ENCODE data around the gene KCNMA1. TPM values are rescaled to one million over a fixed set of nuclear protein-coding genes. Genes with fewer than 3 reads are reported as not detected.

The KCNMA1 gene
- polyA plus RNA-seq, 1 donor, result 19.6 TPM

DNA sequence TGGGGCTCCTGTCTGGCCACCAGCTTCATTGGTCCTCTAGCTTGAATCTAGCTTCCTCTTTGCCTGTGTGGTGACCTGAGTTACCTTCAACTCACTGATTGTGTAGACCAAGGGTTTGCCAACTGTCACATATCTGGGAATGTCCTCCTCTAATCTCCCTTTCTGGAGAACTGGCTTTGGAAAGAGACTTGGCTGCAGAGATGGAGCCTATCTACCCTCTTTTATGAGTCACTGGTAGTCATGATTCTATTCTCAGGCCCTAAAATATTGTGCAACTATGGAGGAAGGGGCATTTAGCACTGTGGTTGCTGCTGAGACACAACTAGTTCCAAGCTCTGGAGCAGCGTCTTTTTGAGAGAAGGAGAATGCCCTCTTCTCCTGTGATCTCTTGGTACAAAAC, 691.3 kb downstream of the KCNMA1 start:
- no peaks in the 10 kb centered on the region for H3K9me3 ChIP-seq (ENCODE audit: control insufficient read depth, low read depth, low read length)
- peaks cover 3% of the 10 kb centered on the region for H3K36me3 ChIP-seq (ENCODE audit: control insufficient read depth, insufficient read depth, low read length)
- no peak for DNase-seq
- H3K4me1 ChIP-seq (ENCODE audit: control insufficient read depth, insufficient read depth, low read length), result no peaks in the 10 kb centered on the region
- no CpG with 5 or more reads among the region's 1 CpG for WGBS (ENCODE audit: insufficient coverage, low lambda C conversion rate)
- H3K27me3 ChIP-seq (ENCODE audit: control insufficient read depth, insufficient read depth, low read length), result no peaks in the 10 kb centered on the region
- H3K4me3 ChIP-seq (ENCODE audit: low read length), result no peak overlapping the region
- H3K27ac ChIP-seq (ENCODE audit: low read length), result no peak overlapping the region

DNA sequence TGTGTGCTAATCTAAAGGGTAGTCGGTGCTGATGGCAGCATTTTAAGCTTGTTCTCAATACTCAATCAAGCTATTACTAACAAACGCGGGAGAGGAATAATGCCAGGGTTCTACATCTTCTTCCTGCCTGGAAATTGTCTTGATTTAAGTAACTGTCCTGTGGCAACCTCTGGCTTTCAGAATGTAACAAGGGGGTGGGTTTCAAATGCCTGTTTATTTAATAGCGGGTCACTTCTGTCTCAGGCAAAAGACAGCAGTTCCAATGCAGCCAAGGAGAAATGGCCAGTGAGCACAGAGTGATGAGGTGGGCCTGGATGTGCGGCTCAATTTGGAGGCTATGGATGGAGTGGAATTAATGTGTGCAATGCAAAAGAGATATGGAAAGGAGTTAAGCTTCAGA, 692.4 kb downstream of the KCNMA1 start:
- Histone ChIP-seq H3K9me3 (ENCODE audit: control insufficient read depth, low read depth, low read length) (no peaks in the 10 kb centered on the region), H3K4me3 (ENCODE audit: low read length) (no peak overlapping the region), H3K4me1 (ENCODE audit: control insufficient read depth, insufficient read depth, low read length) (no peaks in the 10 kb centered on the region), H3K36me3 (ENCODE audit: control insufficient read depth, insufficient read depth, low read length) (peaks cover 3% of the 10 kb centered on the region), H3K27me3 (ENCODE audit: control insufficient read depth, insufficient read depth, low read length) (no peaks in the 10 kb centered on the region), H3K27ac (ENCODE audit: low read length) (no peak overlapping the region)
- WGBS (ENCODE audit: insufficient coverage, low lambda C conversion rate), result no CpG with 5 or more reads among the region's 5 CpGs
- no peak for DNase-seq

DNA sequence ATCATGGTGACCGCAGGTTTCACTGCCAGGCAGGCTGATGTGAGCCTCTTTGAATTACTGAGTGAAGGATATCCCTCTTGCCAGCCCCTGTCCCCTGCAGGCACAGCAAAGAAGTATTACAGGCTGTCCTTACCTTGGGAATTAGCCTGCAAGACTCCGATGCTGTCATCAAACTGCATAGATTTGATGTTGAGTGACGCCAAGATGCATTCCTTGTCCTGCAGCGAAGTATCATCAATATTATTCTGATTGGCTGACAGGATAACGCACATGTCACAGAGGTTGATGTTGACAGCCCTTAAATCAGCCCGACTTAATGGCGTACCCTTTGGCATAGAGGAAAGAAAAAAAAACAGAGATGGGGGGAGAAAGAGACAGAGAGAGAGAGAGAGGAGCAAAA, 693.0 kb downstream of the KCNMA1 start:
- H3K9me3 ChIP-seq (ENCODE audit: control insufficient read depth, low read depth, low read length), result no peaks in the 10 kb centered on the region
- WGBS (ENCODE audit: insufficient coverage, low lambda C conversion rate), result 96% methylated on average over 4 of the region's 7 CpGs
- DNase-seq, result no peak

DNA sequence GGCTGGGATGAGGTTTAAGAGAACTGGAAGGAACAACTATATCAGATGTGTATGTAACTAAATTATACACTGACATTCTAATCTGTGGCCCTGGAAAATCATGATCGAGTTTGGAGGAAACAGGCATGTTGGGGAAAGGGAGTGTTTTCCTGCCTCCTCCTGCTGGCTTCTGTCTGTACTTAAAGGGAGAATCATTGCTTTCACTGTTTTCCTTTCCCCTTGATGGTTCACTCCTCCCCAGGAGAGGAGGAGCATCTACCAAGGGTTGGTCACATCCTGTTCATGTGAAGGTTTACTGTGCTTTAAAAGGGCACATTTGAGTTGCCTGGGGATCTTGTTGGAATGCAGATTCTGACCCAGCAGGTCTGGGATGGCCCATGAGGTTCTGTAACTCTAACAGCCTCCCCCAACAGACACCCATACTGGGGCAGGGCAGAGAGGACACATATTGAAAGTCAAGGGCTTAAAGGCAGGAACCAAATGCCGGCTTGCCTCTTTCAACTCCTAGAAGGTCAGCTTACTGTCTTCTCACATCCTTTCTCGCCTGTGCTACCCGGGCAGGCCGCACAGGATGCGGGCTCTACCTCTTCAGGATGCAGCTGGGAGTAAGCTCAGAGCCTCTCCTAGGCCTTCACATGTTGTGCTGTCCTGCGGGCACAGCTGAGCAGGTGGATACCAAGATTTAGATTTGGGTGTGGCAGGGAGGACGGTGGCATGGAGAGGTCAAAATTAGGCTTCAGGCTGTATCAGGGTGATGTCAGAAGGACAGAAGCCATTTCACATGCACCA, 694.8 kb downstream of the KCNMA1 start:
- Histone ChIP-seq H3K4me1 (ENCODE audit: control insufficient read depth, insufficient read depth, low read length) (no peaks in the 10 kb centered on the region), H3K36me3 (ENCODE audit: control insufficient read depth, insufficient read depth, low read length) (peaks cover 3% of the 10 kb centered on the region), H3K27ac (ENCODE audit: low read length) (no peak overlapping the region), H3K9me3 (ENCODE audit: control insufficient read depth, low read depth, low read length) (no peaks in the 10 kb centered on the region), H3K4me3 (ENCODE audit: low read length) (no peak overlapping the region), H3K27me3 (ENCODE audit: control insufficient read depth, insufficient read depth, low read length) (no peaks in the 10 kb centered on the region)
- DNase-seq, result no peak
- WGBS (ENCODE audit: insufficient coverage, low lambda C conversion rate), result no CpG with 5 or more reads among the region's 8 CpGs

More for the DNA sequence above, 693.0 kb downstream of the KCNMA1 start:
- no peak overlapping the region for H3K4me3 ChIP-seq (ENCODE audit: low read length)
- H3K27ac ChIP-seq (ENCODE audit: low read length), result no peak overlapping the region
- no peaks in the 10 kb centered on the region for H3K4me1 ChIP-seq (ENCODE audit: control insufficient read depth, insufficient read depth, low read length)
- H3K27me3 ChIP-seq (ENCODE audit: control insufficient read depth, insufficient read depth, low read length), result no peaks in the 10 kb centered on the region
- H3K36me3 ChIP-seq (ENCODE audit: control insufficient read depth, insufficient read depth, low read length), result peaks cover 3% of the 10 kb centered on the region

DNA sequence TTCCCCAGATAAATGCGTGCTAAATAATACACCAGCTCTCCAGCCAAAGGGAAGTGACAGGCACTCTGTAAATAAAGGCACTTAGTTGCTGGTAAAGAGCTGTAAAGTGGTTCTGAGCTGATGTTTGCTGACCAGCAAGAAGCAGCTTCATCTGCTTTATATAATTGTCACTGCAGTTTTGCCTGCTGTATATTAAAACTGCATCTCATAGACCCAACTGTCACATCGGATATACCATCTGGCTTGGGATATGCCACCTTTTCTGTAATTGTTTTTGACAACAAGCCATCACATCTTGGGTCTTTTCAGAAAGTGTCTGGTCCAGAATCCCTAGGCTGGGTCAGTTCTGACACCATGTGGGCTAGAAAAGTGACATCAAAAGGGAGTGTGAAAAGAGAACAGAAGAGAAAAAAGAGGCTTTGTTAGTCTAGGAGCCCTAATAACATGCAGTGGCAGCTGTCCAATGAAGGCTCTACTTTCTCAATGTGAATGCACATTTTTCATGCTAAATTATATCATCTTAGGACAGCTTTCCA, 697.6 kb downstream of the KCNMA1 start:
- DNase-seq, result no peak
- no peak overlapping the region for H3K4me3 ChIP-seq (ENCODE audit: low read length)
- no peaks in the 10 kb centered on the region for H3K4me1 ChIP-seq (ENCODE audit: control insufficient read depth, insufficient read depth, low read length)
- peaks cover 3% of the 10 kb centered on the region for H3K36me3 ChIP-seq (ENCODE audit: control insufficient read depth, insufficient read depth, low read length)
- H3K27me3 ChIP-seq (ENCODE audit: control insufficient read depth, insufficient read depth, low read length), result no peaks in the 10 kb centered on the region
- no CpG with 5 or more reads among the region's 2 CpGs for WGBS (ENCODE audit: insufficient coverage, low lambda C conversion rate)
- no peak overlapping the region for H3K27ac ChIP-seq (ENCODE audit: low read length)
- H3K9me3 ChIP-seq (ENCODE audit: control insufficient read depth, low read depth, low read length), result no peaks in the 10 kb centered on the region

DNA sequence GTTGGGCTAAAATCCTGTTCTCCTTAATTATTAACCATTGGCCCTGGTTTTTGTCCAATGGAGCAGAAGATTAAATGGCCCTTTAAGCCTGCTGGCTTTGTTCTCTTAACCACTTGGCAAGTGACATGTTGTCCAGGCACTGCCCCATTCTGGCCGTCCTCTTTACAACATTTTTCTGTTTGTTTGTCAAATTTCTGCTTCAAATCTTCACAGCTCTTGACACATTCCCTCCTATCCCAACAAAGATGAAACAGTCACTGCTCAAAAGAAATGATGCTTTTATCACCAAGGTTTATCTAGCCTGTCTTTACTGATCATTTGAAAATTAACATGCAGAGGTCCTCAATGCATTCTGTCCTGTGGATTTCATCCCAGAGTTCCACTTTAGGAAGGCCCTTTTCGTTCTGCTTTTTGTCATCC, 700.4 kb downstream of the KCNMA1 start:
- Histone ChIP-seq H3K27ac (ENCODE audit: low read length) (no peak overlapping the region), H3K4me3 (ENCODE audit: low read length) (no peak overlapping the region), H3K27me3 (ENCODE audit: control insufficient read depth, insufficient read depth, low read length) (no peaks in the 10 kb centered on the region), H3K36me3 (ENCODE audit: control insufficient read depth, insufficient read depth, low read length) (no peaks in the 10 kb centered on the region), H3K4me1 (ENCODE audit: control insufficient read depth, insufficient read depth, low read length) (no peaks in the 10 kb centered on the region), H3K9me3 (ENCODE audit: control insufficient read depth, low read depth, low read length) (no peaks in the 10 kb centered on the region)
- WGBS (ENCODE audit: insufficient coverage, low lambda C conversion rate), result 40% methylated on average over 1 of the region's 2 CpGs
- no peak for DNase-seq

DNA sequence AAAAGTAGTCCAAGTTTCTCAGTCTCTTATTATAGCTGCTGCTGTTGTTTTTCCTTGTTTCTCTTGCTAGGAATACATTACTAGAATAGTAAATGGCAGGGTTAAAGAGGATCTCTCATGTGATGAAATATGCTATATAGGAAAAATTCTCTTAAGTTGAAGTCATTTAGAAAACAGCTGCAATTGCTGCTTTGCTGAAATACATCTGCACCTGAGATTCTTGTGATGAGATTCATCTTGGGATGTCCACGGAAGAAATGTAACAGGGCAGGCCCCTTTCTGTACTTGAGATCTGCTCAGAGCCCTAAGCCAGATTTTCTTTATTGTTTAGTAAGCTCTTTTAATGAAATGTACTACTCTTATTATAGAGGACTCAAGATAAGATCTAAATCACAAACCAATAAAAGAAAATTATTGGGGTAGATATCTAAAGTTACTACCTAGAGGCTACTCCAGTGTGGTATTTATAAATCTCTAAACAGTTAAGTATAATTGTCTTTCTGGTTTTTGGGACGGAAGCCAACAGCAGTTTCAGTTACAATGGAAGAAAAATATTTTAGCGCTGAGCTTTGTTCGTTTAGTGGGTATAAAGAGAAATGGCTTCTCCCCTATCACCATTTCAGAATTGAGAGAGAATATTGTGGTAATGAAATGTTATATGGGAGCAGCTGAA, 701.5 kb downstream of the KCNMA1 start:
- H3K9me3 ChIP-seq (ENCODE audit: control insufficient read depth, low read depth, low read length), result no peaks in the 10 kb centered on the region
- no peak for DNase-seq
- no peaks in the 10 kb centered on the region for H3K4me1 ChIP-seq (ENCODE audit: control insufficient read depth, insufficient read depth, low read length)
- no peaks in the 10 kb centered on the region for H3K36me3 ChIP-seq (ENCODE audit: control insufficient read depth, insufficient read depth, low read length)
- no CpG with 5 or more reads among the region's 4 CpGs for WGBS (ENCODE audit: insufficient coverage, low lambda C conversion rate)
- no peaks in the 10 kb centered on the region for H3K27me3 ChIP-seq (ENCODE audit: control insufficient read depth, insufficient read depth, low read length)
- H3K27ac ChIP-seq (ENCODE audit: low read length), result no peak overlapping the region
- H3K4me3 ChIP-seq (ENCODE audit: low read length), result no peak overlapping the region

DNA sequence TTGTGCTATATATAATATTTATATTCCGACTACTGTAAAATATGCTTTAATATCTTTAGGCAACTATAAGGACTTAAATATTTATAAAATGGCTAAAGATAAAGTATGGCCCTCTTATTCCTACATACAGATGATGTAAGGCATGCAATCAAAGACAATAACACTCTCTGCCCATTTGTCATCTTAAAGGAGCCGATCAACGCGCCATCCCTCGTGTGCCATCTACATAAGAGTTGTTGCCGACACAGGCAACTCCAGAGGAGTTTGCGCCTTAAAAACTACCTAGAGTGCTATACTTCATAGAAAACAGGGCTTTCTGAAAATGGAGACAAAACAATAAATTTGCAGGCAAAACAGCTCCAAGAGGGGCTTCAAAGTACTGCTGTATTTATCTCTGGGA, 709.0 kb downstream of the KCNMA1 start:
- H3K36me3 ChIP-seq (ENCODE audit: control insufficient read depth, insufficient read depth, low read length), result no peaks in the 10 kb centered on the region
- no peak overlapping the region for H3K27ac ChIP-seq (ENCODE audit: low read length)
- no peak overlapping the region for H3K4me3 ChIP-seq (ENCODE audit: low read length)
- no peaks in the 10 kb centered on the region for H3K27me3 ChIP-seq (ENCODE audit: control insufficient read depth, insufficient read depth, low read length)
- 100% methylated on average over 1 of the region's 7 CpGs for WGBS (ENCODE audit: insufficient coverage, low lambda C conversion rate)
- H3K4me1 ChIP-seq (ENCODE audit: control insufficient read depth, insufficient read depth, low read length), result no peaks in the 10 kb centered on the region
- H3K9me3 ChIP-seq (ENCODE audit: control insufficient read depth, low read depth, low read length), result no peaks in the 10 kb centered on the region
- no peak for DNase-seq

DNA sequence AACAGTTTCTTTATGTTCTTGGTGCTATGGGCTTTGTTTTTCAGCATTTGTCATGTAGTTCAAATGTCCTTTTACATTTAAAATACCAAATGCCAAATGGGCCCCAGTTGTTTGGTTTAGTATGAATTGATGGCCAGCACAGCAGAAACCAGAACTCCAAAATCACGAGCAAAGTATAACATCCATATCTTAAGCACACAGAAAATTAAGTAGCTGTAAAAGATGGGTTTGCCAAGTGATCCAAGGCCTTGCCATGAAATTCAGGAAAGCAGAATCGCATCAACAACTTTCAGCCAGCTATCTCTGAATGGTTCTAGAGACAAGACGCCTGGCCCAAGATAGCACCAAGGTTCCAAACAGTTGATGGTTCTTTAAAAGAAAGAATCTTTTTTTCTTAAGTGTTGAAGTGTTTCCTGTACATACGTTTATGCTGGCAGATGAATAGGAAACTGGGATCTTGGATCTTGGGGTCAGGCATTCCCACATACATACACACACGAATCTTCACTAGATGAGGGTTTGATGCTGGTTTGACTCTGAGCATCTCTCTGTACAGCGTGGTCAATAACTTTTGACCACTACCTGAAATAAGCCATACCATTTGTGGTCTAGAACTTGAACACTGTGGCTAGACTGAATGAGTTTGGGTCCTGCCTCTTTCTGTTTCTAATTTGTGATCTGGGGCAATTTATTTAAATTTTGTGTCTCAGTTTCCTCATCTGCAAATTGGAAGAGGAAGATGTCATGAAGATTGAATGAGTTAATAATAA, 711.8 kb downstream of the KCNMA1 start:
- no peak overlapping the region for H3K27ac ChIP-seq (ENCODE audit: low read length)
- no peak for DNase-seq
- H3K27me3 ChIP-seq (ENCODE audit: control insufficient read depth, insufficient read depth, low read length), result no peaks in the 10 kb centered on the region
- no peaks in the 10 kb centered on the region for H3K9me3 ChIP-seq (ENCODE audit: control insufficient read depth, low read depth, low read length)
- H3K4me1 ChIP-seq (ENCODE audit: control insufficient read depth, insufficient read depth, low read length), result no peaks in the 10 kb centered on the region
- 67% methylated on average over 1 of the region's 6 CpGs for WGBS (ENCODE audit: insufficient coverage, low lambda C conversion rate)
- H3K36me3 ChIP-seq (ENCODE audit: control insufficient read depth, insufficient read depth, low read length), result no peaks in the 10 kb centered on the region
- H3K4me3 ChIP-seq (ENCODE audit: low read length), result no peak overlapping the region

DNA sequence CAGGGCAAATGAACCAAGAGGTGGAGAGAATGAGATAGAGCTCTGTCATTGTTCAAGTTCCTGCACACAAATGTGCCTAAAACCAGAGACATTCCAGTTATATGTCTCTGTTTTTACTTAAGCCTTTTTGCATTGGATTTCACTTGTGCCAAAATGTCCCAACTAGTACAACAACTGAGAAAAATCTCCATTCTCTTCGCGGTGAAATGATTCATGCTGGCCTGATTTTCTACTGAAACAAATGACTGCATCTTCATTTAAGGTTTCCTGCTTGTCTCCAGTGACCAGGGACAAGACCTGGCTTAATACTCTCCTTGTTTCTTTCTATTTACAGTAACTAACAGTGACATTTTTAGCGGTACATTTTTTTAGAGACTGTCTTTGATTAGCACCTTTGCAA, 714.9 kb downstream of the KCNMA1 start:
- H3K4me1 ChIP-seq (ENCODE audit: control insufficient read depth, insufficient read depth, low read length), result no peaks in the 10 kb centered on the region
- DNase-seq, result no peak
- H3K9me3 ChIP-seq (ENCODE audit: control insufficient read depth, low read depth, low read length), result no peaks in the 10 kb centered on the region
- H3K36me3 ChIP-seq (ENCODE audit: control insufficient read depth, insufficient read depth, low read length), result no peaks in the 10 kb centered on the region
- no peak overlapping the region for H3K4me3 ChIP-seq (ENCODE audit: low read length)
- 100% methylated on average over 1 of the region's 3 CpGs for WGBS (ENCODE audit: insufficient coverage, low lambda C conversion rate)
- no peaks in the 10 kb centered on the region for H3K27me3 ChIP-seq (ENCODE audit: control insufficient read depth, insufficient read depth, low read length)
- H3K27ac ChIP-seq (ENCODE audit: low read length), result no peak overlapping the region
